ENCODE measurements around the gene WDR83. TPM values are rescaled to one million over a fixed set of nuclear protein-coding genes. Genes with fewer than 3 reads are reported as not detected.
A peak's percentile ranks its signal among the peaks of the same experiment; 100 is the strongest.
"Not testable (repeated sequence)": the region's sequence is repeated elsewhere in the genome, so short reads cannot be mapped to it uniquely, and the experiment has no call there.

WDR83 gene
- total RNA-seq, 2 experiments from 2014 or later: 6.5 to 6.6 TPM

DNA sequence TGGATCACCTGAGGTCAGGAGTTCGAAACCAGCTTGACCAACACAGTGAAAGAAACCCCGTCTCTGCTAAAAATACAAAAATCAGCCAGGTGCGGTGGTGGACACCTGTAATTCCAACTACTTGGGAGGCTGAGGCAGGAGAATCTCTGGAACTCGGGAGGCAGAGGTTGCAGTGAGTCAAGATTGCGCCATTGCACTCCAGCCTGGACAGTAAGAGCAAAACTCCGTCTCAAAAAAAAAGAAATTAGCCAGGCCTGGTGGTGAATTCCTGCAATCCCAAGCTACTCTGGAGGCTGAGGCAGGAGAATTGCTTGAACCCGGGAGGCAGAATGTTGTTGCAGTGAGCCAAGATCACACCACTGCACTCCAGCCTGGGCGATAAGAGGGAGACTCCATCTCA is 42.0 kb downstream of the WDR83 start:
- no peak for ATAC-seq (ENCODE audit: poor library complexity)
- POLR2A ChIA-PET: no interaction called here
- Mint-ChIP-seq H3K9me3 (no peaks in the 10 kb centered on the region), H3K27ac (no peak overlapping the region), H3K4me1 (ENCODE audit: low read depth) (no peaks in the 10 kb centered on the region), H3K27me3 (no peaks in the 10 kb centered on the region), H3K4me3 (no peak overlapping the region), H3K36me3 (ENCODE audit: low read depth) (peaks cover 68% of the 10 kb centered on the region)
- Histone ChIP-seq H3K4me1 (ENCODE audit: insufficient read depth, low read length) (no peaks in the 10 kb centered on the region), H3K9me3 (ENCODE audit: control insufficient read depth in 1 of 2, insufficient read depth in 1 of 2, low read length in 2 of 2) (no peaks in the 10 kb centered on the region), H3K27me3 (ENCODE audit: control insufficient read depth in 1 of 2, insufficient read depth in 2 of 2, low read length in 2 of 2) (no peaks in the 10 kb centered on the region), H3K27ac (ENCODE audit: low read depth in 1 of 2, low read length in 2 of 2) (no peak overlapping the region), H3K36me3 (ENCODE audit: insufficient read depth, low read length) (peaks cover 56% of the 10 kb centered on the region), H3K4me3 (ENCODE audit: low read length) (no peak overlapping the region)
- TF ChIP-seq, protein P1, sequence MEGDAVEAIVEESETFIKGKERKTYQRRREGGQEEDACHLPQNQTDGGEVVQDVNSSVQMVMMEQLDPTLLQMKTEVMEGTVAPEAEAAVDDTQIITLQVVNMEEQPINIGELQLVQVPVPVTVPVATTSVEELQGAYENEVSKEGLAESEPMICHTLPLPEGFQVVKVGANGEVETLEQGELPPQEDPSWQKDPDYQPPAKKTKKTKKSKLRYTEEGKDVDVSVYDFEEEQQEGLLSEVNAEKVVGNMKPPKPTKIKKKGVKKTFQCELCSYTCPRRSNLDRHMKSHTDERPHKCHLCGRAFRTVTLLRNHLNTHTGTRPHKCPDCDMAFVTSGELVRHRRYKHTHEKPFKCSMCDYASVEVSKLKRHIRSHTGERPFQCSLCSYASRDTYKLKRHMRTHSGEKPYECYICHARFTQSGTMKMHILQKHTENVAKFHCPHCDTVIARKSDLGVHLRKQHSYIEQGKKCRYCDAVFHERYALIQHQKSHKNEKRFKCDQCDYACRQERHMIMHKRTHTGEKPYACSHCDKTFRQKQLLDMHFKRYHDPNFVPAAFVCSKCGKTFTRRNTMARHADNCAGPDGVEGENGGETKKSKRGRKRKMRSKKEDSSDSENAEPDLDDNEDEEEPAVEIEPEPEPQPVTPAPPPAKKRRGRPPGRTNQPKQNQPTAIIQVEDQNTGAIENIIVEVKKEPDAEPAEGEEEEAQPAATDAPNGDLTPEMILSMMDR (IDR thresholded peaks at IDR 0.05): no peak
- CTCF ChIA-PET: interaction anchor here (1.1 kb wide), 1 partner anchor 52 kb away, joined by 3 read pairs; no protein-coding TSS in a partner anchor
- intact Hi-C loops (cut with DNase I, micrococcal nuclease): no loop called here
- no peak for DNase-seq

DNA sequence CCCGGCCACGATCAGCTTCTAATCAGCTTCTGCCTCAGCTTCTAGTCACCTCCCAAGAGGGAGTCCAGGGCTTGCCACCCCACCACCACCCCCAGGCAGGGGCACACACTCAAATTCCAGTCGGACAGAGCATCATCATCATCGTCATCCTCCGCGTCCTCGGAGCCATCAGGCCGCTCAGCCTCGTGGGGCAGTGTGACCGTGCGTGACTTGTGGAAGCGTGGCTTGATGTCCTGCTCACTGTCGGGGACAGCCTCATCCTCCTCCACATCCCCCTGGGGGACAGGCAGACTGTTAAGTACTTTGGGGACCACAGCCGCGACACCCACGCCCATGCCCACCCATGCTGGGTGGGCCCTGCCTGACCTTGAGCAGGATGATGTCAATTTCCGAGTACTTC is 44.6 kb downstream of the WDR83 start:
- ChIA-PET POLR2A (no interaction called here), CTCF (no interaction called here)
- TF ChIP-seq, protein P1 (IDR thresholded peaks at IDR 0.05): no peak
- DNase-seq (peak in 1 of 14 experiments; percentile 21), ATAC-seq (ENCODE audit: poor library complexity) (no peak)
- intact Hi-C loops (cut with DNase I, micrococcal nuclease): no loop called here
- Histone ChIP-seq H3K27me3 (ENCODE audit: control insufficient read depth in 1 of 2, insufficient read depth in 2 of 2, low read length in 2 of 2) (no peaks in the 10 kb centered on the region), H3K4me1 (ENCODE audit: insufficient read depth, low read length) (no peaks in the 10 kb centered on the region), H3K4me3 (ENCODE audit: low read length) (no peak overlapping the region), H3K27ac (ENCODE audit: low read depth in 1 of 2, low read length in 2 of 2) (no peak overlapping the region), H3K36me3 (ENCODE audit: insufficient read depth, low read length) (peaks cover 57% of the 10 kb centered on the region), H3K9me3 (ENCODE audit: control insufficient read depth in 1 of 2, insufficient read depth in 1 of 2, low read length in 2 of 2) (no peaks in the 10 kb centered on the region)
- Mint-ChIP-seq H3K4me3 (no peak overlapping the region), H3K27ac (no peak overlapping the region), H3K4me1 (ENCODE audit: low read depth) (no peaks in the 10 kb centered on the region), H3K27me3 (no peaks in the 10 kb centered on the region), H3K36me3 (ENCODE audit: low read depth) (peaks cover 56% of the 10 kb centered on the region), H3K9me3 (no peaks in the 10 kb centered on the region)

DNA sequence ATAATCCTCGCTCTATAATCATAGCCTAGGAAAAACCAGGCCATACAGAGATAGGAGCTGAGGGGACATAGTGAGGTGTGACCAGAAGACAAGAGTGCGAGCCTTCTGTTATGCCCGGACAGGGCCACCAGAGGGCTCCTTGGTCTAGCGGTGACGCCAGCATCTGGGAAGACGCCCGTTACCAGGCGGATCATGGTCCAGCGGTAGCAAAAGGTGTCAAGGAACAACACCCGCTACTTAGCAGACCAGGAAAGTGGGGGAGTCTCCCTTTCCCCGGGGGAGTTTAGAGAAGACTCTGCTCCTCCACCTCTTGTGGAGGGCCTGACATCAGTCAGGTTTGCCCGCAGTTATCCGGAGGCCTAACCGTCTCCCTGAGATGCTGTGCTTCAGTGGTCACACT is 45.5 kb downstream of the WDR83 start:
- POLR2A ChIA-PET; H3K4me3 Mint-ChIP-seq; ATAC-seq (ENCODE audit: poor library complexity); H3K27me3 Mint-ChIP-seq; H3K4me1 ChIP-seq (ENCODE audit: insufficient read depth, low read length); H3K4me3 ChIP-seq (ENCODE audit: low read length); H3K4me1 Mint-ChIP-seq (ENCODE audit: low read depth); H3K9me3 Mint-ChIP-seq; H3K9me3 ChIP-seq (ENCODE audit: control insufficient read depth in 1 of 2, insufficient read depth in 1 of 2, low read length in 2 of 2); intact Hi-C loops (cut with DNase I, micrococcal nuclease); H3K27me3 ChIP-seq (ENCODE audit: control insufficient read depth in 1 of 2, insufficient read depth in 2 of 2, low read length in 2 of 2); H3K27ac Mint-ChIP-seq; H3K27ac ChIP-seq (ENCODE audit: low read depth in 1 of 2, low read length in 2 of 2): not testable (repeated sequence)
- DNase-seq: peak in 2 of 14 experiments; percentile 40 to 48
- peaks cover 56% of the 10 kb centered on the region for H3K36me3 Mint-ChIP-seq (ENCODE audit: low read depth)
- TF ChIP-seq, protein P1 (IDR thresholded peaks at IDR 0.05): peak; percentile 13
- CTCF ChIA-PET: interaction anchor here (0.8 kb wide), 1 partner anchor 21 kb away, joined by 4 read pairs; no protein-coding TSS in a partner anchor
- peaks cover 58% of the 10 kb centered on the region for H3K36me3 ChIP-seq (ENCODE audit: insufficient read depth, low read length)

DNA sequence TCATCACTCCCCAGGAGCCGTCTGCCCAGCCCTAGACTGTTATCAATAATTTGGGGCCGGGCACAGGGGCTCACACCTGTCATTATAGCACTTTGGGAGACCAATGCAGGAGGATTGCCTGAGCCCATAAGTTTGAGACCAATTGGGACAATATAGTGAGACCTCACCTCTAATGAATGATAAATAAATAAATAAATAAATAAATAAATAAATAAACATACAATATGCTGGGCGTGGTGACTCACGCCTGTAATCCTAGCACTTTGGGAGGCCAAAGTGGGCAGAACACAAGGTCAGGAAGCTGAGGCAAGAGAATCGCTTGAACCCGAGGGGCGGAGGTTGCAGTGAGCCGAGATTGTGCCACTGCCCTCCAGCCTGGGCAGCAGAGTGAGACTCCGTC is 46.7 kb downstream of the WDR83 start:
- ATAC-seq (ENCODE audit: poor library complexity); H3K4me3 Mint-ChIP-seq; H3K4me3 ChIP-seq (ENCODE audit: low read length); H3K27me3 ChIP-seq (ENCODE audit: control insufficient read depth in 1 of 2, insufficient read depth in 2 of 2, low read length in 2 of 2); H3K27ac ChIP-seq (ENCODE audit: low read depth in 1 of 2, low read length in 2 of 2); CTCF ChIA-PET; intact Hi-C loops (cut with DNase I, micrococcal nuclease); H3K9me3 ChIP-seq (ENCODE audit: control insufficient read depth in 1 of 2, insufficient read depth in 1 of 2, low read length in 2 of 2); H3K9me3 Mint-ChIP-seq; H3K27me3 Mint-ChIP-seq; H3K4me1 ChIP-seq (ENCODE audit: insufficient read depth, low read length); POLR2A ChIA-PET; H3K4me1 Mint-ChIP-seq (ENCODE audit: low read depth); H3K27ac Mint-ChIP-seq; DNase-seq: not testable (repeated sequence)
- H3K36me3 Mint-ChIP-seq (ENCODE audit: low read depth): peaks cover 54% of the 10 kb centered on the region
- H3K36me3 ChIP-seq (ENCODE audit: insufficient read depth, low read length): peaks cover 61% of the 10 kb centered on the region

All from CD4-positive, alpha-beta T cell (primary cell).